ENCODE measurements around the gene ROBO1.

DNA sequence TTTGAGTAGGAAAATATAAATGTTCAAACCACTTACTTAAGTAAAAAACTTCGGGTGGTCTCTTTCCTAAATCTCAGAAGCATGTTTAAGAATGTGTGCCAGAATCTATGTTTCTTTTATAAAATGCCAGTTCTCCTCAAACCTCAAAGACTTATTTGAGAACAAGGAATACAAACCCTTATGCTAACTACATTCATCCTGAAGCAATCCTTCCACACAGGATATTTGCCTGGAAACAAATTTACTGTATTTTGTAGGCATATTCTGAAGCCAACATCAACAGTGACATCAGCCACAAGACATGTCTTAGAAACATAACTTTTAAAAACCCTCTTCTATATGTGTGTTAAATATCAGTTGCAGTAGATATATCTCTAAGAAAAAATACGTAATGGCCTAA lies 1077.0 kb downstream of the ROBO1 start:
- no peak for TF ChIP-seq POLR2A (IDR thresholded peaks at IDR 0.05)
- TF ChIP-seq CTCF (IDR thresholded peaks at IDR 0.05) = no peak
